HUDEP-2 (cell line): Measurements from ENCODE around the gene PALS1.
A peak's percentile ranks its signal among the peaks of the same experiment; 100 is the strongest.
"Not testable (repeated sequence)": the region's sequence is repeated elsewhere in the genome, so short reads cannot be mapped to it uniquely, and the experiment has no call there.

ENCODE experiments used
- DNase-seq, 76 experiments: peaks; one replicate each; lab custom pipeline; 2025; ENCODE audit not compliant: unreplicated experiment in 76 of 76; lab: John Stamatoyannopoulos, UW

Gene PALS1

DNA sequence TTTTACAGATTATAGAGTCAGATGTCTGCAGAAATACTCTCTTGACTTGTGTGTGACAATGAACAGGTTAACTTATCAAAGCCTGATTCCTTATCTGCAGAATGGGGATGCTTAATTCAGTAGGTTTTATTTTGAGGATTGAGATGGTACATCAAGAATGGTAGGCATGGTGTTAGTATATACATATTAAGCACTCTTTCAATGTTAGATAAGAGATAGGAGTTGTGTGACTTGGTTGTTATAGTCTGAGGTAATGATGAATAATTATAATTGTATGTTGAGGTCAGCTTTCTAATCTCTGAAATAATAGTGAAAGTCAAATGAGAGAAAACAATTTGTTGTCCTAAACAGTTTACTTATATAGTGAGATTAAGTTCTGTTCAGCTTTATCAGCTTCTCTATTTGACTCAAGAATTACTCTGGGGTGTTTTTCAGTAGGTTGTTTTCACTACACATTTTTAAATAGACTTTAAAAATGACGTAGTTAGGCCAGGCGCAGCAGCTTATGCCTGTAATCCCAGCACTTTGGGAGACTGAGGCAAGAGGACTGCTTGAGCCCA lies 11.9 kb downstream of the PALS1 start:
- DNase-seq: peak in 1 of 76 experiments; percentile 6

DNA sequence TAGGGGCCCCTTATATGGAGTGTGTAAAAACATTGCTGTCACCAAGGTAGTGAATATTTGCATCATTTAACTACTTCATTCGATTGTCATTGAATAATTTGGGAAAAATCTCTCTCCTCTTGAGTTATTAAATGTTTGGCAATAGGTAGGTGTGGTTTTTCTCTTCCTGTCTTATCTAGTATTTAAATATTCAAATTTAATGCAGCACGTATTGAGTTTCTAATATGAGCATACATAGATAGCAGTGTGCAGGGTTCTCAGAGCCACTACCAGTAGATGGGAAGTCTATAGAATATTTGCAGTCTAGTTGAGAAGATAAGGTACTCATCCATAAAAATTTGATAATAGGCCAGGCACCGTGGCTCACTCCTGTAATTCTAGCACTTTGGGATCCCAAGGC lies 16.7 kb downstream of the PALS1 start:
- no peak for DNase-seq

DNA sequence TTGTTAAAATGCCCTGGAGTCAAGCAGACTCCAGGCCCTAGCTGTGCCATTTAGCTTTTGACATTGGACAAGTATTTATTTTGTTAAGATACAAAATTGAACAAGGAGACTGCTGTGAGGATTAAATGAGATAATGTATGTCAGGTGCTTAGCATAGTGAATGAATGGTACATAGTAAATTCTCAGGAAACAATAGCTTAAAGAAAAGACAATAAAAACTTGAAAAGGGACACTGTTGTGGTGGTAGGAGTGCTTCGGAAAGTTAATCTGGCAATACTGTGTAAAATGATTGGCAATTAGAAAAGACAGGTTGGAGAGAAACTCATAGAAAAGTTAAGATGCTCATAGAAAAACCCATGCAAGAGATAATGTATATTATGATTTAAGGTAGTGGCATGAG lies 19.7 kb downstream of the PALS1 start:
- DNase-seq: no peak

DNA sequence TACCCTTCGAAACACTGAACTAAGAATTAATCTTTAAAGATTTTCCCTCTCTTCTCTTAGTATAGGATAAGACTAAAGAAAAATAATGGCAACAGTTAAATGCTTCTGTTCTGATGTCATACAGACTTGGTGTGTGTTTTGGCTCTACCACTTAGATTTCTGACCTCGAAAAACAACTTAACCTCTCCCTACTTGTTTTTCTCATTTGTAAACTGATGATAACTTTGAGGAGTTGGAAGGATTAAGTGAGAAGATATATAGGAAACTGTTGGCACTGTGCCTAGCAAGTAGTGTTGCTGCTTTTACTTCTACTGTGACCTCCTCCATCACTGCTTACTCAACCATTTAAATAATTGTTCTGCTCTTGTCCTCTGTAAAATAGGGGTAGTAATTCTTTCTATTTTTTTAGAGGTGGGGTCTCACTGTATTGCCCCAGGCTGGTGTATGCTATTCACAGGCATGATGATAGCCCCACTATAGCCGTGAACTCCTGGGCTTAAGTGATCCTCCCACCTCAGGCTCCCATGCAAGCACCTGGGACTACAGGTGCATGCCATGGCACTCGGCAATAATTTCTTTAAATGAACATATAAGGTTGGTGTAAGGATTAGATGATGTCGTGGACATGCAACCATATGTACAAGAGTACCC lies 22.4 kb downstream of the PALS1 start:
- peak in 4 of 76 experiments; percentile 11 to 30 (median 18) for DNase-seq

DNA sequence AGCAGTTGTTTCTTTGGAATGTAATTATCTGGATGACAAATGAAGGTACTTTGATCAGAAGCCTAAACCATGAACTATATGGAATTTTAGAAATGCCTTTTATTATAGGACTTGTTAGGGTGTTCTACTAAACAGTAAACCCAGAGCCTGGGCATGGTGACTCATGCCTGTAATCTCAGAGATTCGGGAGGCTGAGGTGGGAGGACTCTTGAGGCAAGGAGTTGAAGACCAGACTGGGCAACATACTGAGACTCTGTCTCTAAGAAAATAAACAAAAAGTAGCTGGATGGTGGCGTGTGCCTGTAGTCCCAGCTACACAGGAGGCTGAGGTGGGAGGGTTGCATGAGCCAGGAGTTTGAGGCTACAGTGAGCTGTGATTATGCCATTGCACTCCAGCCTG lies 23.9 kb downstream of the PALS1 start:
- peak in 2 of 76 experiments; percentile 3 to 12 for DNase-seq

DNA sequence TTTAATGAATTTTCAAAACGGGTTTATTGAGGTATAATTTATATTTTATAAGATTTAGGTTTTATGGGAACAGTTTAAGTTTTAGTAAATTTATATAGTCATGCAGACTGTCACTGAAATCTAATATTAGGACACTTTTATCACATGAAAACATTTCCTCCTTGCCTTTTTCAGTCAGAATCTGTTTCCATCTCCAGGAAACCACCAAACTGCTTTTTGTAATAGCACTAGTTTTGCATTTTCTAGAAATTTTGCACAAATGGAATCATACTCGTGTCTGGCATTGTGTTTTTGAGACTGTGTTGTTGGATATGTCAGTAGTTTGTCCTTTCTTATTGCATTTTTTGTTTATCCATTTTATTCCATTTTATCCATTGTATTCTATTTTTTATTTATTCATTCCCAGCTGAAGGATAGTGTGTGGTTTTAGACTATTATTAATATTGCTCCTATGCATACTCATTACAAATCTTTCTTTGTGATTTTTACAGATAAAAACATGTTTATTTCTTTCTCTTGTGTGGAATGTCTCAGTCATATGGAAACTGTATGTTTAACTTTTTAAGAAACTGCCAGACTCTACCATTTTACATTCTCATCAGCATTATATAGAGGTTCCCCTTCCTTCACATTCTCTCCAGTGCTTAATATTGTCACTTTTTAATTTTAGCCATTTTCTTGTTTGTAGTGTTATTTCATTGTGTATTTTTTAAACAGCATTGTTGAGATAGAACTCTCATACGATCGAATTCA lies 26.5 kb downstream of the PALS1 start:
- DNase-seq: no peak

DNA sequence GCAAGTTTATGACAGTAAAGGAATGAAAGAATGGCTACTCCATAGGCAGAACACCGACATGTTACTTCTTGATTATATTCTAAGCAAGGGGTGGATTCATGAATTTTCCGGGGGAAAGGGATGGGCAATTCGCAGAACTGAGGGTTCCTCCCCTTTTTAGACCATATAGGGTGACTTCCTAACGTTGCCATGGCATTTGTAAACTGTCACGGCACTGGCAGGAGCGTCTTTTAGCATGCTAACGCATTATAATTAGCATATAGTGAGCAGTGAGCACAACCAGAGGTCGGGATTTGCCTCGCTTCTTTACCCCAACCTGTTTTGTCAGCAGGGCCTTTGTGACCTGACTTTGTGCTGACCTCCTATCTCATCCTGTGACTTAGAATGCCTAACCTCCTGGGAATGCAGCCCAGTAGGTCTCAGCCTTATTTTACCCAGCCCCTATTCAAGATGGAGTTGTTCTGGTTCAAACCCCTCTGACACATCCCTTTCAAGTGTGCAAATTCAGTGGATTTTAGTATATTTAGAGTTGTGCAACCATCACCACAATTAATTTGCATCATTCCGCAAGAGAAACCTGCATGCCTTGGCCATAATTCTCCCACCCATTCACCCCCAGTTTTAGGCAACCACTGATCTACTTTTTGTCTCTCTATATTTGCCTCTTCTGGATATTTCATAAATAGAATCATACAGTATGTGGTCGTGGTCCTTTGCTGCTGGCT lies 27.4 kb downstream of the PALS1 start:
- DNase-seq: no peak

DNA sequence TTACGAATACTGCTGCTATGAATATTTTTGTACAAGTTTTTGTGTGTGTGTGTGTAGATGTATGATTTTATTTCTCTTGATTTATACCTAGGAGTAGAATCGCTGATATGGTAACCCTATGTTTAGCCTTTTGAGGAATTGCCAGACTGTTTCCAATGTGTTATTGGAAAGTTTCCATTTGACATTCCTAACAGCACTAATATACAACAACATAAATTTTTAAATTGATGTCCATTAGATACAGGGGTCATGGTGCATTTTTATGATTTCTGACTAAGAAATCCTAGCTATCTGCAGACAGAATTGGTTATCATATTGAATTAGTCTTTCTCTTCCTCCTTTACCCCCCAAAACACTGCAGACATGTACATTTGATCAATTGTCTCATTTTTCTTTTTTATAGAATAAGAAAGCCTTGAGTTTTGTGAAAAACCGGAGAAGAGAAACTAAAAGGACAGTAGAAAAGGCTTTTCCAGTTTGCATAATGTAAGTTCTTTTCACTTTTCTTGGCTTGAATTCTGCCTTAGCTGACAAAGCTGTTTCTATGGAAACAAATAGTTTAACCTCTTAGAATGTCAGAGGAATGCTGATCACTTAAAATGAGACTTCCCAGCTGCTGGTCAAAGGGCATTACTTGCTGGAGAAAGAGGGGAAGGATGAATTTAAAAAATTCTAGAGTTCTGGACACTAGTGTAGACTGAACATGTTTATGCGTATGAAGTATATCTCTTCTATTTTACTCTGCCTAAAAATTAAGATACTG lies 28.2 kb downstream of the PALS1 start:
- no peak for DNase-seq

- DNase-seq: no peak
These were observed 29.0 kb downstream of the PALS1 start for GRCh38 chr14:67270145-67270753.

DNA sequence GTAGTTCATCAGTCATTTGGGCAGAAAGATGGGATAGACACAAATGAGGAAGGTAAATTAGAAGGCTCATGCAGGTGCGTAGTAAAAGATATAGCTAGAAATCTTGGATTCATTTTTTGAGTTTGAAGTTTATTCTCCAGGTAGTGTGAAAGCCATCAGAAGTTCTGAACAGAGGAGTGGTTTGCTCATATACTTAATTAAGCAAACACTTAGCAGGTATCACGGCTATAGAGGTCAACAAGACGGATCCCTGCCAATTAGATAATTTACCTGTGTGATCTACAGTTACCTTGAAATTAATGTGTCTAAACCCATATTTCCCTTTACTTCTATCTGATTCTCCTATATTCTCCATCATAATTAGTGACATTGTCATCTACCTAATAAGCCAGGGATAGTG lies 29.7 kb downstream of the PALS1 start:
- no peak for DNase-seq

DNA sequence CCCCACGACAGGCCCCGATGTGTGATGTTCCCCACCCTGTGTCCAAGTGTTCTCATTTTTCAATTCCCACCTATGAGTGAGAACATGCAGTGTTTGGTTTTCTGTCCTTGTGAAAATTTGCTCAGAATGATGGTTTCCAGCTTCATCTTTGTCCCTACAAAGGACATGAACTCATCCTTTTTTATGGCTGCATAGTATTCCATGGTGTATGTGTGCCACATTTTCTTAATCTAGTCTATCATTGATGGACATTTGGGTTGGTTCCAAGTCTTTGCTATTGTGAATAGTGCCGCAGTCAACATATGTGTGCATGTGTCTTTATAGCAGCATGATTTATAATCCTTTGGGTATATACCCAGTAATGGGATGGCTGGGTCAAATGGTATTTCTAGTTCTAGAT lies 32.0 kb downstream of the PALS1 start:
- DNase-seq: not testable (repeated sequence)

DNA sequence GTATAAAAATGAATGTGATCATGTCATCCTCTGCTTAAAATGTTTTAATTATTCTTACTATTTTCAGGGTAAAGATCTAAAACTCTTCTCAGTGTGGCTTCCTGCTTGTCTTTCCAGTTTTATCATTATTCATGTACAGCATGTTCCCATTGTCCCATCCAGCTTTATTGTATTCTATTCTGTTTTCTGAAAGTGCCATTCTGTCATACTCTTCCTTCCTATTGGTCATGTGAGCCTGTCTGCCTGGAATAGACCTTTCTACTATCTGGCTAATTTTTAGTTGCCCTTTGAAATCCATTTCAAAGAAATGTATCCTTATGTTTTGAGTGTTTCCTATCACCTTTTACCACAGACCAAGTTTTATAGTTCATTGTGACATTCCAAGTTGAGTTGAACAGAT lies 34.9 kb downstream of the PALS1 start:
- no peak for DNase-seq

DNA sequence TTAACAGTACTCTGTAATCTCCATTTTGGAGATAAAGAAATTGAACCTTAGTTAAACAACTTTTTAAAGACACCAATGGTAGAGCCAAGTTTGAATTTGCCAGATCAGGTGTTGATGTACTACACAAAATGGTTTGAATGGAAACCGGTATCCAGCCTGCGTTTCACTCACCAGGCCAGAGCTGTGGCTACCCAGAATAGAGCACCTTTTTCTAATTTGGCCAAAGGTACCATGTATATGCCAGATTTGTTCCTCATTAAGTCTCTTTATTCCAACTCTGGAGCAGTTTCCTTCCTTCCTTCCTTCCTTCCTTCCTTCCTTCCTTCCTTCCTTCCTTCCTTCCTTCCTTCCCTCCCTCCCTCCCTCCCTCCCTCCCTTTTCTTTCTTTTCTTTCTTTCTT lies 39.3 kb downstream of the PALS1 start:
- no peak for DNase-seq

DNA sequence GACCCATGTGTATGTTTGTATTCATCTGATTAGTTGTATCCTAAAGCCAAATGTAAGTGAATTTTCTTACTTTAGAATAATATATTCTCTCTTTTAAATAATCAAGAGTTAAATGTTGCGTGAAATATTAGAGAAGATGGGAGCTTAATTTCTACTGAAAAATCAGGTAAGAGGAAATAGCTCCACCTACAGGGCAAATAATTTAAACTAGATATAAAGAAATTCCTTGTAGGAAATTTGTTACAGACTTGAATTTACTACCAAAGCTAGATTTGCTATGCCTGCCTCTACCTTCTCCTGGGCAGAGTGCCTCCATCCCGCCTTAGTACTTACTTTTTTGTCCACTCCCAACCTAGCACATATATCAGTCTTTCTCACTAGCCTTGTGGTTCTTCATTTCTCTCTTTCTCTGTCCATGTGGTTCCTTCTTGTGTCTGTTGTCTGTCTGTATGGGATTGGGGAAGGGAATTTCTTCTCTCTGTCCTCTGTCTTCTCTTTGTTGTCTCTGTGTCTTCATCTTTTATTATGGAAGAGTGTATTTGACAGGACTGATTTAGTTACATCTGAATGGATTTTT lies 44.7 kb downstream of the PALS1 start:
- peak in 10 of 76 experiments; percentile 3 to 44 (median 8) for DNase-seq
